Duodenal mucosa (tissue), 2 donors: ENCODE data around the gene UBE2J1.
A peak's percentile ranks its signal among the peaks of the same experiment; 100 is the strongest.
"Not testable (repeated sequence)": the region's sequence is repeated elsewhere in the genome, so short reads cannot be mapped to it uniquely, and the experiment has no call there.

Source experiments
- H3K27ac ChIP-seq: one replicate; pipeline ENCODE4 v1.7.0; 2013; ENCODE audit warnings: low read depth, low read length
- H3K27me3 ChIP-seq, 2 donors: one replicate each; pipeline ENCODE4 v1.7.0; 2013; ENCODE audit warnings: low read length in 2 of 2, control low read depth in 1 of 2; ENCODE audit not compliant: insufficient read depth in 2 of 2, control insufficient read depth in 1 of 2
- H3K36me3 ChIP-seq, 2 donors: one replicate each; pipeline ENCODE4 v1.7.0; 2013; ENCODE audit warnings: low read length in 2 of 2, control low read depth in 1 of 2; ENCODE audit not compliant: insufficient read depth in 2 of 2, control insufficient read depth in 1 of 2
- H3K4me1 ChIP-seq, 2 donors: one replicate each; pipeline ENCODE4 v1.7.0; 2013; ENCODE audit warnings: low read length in 2 of 2, control low read depth in 1 of 2; ENCODE audit not compliant: insufficient read depth in 2 of 2, control insufficient read depth in 1 of 2
- H3K4me3 ChIP-seq, 2 donors: one replicate each; pipeline ENCODE4 v1.7.0; 2013; ENCODE audit warnings: low read length in 2 of 2, low read depth in 1 of 2
- H3K9ac ChIP-seq, 2 donors: one replicate each; pipeline ENCODE4 v1.7.0; 2013; ENCODE audit warnings: low read length in 2 of 2, low read depth in 1 of 2
- H3K9me3 ChIP-seq, 2 donors: one replicate each; pipeline ENCODE4 v1.7.0; 2013; ENCODE audit warnings: low read length in 2 of 2, control low read depth in 1 of 2; ENCODE audit not compliant: control insufficient read depth in 1 of 2

The UBE2J1 gene, protein sequence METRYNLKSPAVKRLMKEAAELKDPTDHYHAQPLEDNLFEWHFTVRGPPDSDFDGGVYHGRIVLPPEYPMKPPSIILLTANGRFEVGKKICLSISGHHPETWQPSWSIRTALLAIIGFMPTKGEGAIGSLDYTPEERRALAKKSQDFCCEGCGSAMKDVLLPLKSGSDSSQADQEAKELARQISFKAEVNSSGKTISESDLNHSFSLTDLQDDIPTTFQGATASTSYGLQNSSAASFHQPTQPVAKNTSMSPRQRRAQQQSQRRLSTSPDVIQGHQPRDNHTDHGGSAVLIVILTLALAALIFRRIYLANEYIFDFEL

DNA sequence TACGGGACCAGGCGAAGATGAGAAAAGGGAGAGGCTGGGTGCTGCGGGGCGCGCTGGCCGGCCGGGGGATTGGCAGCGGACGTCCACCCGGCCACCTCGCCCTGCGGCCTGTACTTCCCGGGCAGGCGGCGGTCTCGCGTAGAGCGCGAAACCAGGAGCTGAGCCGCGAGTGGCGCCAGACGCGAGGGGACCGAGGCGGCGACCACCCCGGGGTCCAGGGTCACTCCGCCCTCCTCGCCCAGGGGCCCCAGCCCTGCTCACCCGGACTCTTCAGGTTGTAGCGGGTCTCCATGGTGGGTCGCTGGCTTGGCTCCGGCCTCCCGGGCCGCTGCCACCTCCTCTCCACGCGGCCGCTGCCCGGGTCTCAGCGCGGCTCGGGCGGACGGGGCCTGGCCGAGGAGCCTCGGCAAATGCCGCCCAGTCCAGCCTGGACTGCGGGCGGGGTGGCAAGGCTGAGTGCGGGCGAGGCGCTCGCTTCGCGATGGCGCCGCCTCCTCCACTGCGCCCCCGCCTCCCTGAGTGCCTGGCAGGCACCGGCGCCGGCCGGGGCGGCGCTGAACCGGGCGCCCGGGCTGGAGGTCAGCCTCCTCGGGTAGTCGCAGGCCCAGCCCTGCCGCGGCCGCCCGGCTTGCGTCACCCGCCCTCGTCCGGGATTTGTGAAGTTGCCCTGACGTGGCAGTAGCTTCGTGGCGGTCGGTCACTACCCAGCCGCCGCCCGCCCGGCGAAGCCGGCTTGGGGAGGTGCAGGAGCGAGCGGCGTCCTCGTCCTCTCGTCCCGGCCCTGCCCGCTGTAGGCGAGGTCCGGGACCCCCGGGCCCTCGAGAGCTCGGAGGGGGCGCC, at the start of gene UBE2J1:
TSS of gene UBE2J1 (minus strand) at position 445 of the 840 bp plus-strand sequence. CDS start at position 292, 153 bp downstream.
- peak within 1 kb of the TSS; percentile 82 to 99 for H3K4me3 ChIP-seq
- H3K27me3 ChIP-seq, result no peaks in the 10 kb centered on the region
- no peaks in the 10 kb centered on the region for H3K36me3 ChIP-seq
- peak within 1 kb of the TSS; percentile 96 for H3K27ac ChIP-seq
- peak within 1 kb of the TSS; percentile 97 to 100 for H3K9ac ChIP-seq
- H3K4me1 ChIP-seq, result peaks cover 34 to 42% of the 10 kb centered on the region in 2 donors
- H3K9me3 ChIP-seq, result no peaks in the 10 kb centered on the region

DNA sequence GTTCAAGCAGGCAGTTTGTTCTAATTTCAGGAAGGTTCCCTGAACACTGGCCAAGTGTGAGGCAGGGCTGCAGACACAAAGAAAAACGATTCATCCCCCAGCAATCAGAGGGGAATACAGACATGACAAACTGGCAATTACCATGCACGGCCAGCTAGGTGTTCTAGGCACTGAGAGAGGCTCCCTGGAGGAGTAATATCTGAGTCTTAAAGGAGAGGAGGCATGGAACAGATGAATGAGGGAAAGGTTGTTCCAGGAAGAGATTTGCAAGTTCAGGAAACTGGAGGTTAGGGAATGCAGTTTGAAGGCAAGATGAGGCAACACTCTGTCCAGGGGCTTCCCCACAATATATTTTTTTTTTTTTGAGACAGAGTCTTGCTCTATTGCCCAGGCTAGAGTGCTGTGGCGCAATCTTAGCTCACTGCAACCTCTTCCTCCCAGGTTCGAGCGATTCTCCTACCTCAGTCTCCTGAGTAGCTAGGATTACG, 48.4 kb upstream of the UBE2J1 start:
- Histone ChIP-seq H3K9ac (no peak overlapping the region), H3K27ac (no peak overlapping the region), H3K4me1 (no peaks in the 10 kb centered on the region), H3K9me3 (no peaks in the 10 kb centered on the region), H3K4me3 (no peak overlapping the region), H3K27me3 (no peaks in the 10 kb centered on the region), H3K36me3 (no peaks in the 10 kb centered on the region)

DNA sequence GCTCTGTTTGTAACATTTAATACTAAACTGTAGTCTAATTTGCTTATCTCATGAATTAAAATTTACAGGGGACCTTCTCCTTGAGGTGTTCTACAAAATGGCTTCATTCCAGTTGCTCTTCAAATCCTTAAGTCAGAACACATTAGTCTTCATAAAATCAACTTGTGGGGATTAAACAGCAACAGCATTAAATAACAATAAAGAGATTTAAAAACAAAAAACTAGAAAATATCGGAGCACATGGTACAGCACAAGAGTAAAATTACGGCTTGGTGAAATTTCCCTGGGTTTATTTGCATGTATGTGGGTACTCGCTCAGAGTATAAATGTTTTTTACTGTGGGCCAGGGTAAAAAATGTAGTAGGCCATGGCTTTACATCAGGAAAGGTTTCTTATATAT, 47.5 kb upstream of the UBE2J1 start:
- Histone ChIP-seq H3K4me1 (no peaks in the 10 kb centered on the region), H3K36me3 (no peaks in the 10 kb centered on the region), H3K27me3 (no peaks in the 10 kb centered on the region), H3K27ac (no peak overlapping the region), H3K9ac (no peak overlapping the region), H3K9me3 (no peaks in the 10 kb centered on the region), H3K4me3 (no peak overlapping the region)

DNA sequence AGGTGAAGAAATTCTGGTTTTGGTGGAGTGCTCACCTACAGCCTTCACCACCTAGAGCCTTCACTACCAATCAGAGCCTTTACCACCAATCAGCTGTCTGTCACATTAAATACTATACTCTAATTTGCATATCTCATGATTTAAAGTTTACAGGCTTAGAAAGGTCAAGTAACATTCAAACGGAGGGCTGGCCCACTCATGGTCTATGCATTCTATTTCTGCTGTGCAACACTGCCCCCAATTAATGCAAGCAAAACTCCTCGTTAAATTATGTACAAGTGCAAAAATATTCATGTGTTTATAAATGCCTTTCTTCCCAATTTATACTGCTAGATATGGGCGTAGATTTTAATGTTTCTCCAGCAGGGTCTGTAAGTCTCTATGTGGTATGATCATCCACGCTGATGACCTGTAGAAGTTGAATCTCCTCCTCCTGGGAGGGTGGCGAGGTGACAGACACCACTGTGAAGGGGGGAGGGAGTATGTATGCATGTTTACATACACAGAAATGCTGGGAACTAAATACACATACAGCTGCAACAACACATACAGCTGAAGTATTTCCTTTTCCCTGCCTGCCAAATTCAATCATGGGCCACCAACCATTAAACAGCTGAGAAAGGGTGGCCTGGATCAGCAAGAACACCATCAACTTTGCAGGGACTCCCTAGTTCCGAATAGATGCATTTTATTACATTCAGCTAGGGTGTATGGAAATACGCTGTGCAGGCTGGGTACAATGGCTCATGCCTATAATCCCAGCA, 46.4 kb upstream of the UBE2J1 start:
- Histone ChIP-seq H3K27me3 (no peaks in the 10 kb centered on the region), H3K9ac (no peak overlapping the region), H3K27ac (no peak overlapping the region), H3K4me1 (no peaks in the 10 kb centered on the region), H3K36me3 (no peaks in the 10 kb centered on the region), H3K9me3 (no peaks in the 10 kb centered on the region), H3K4me3 (no peak overlapping the region)

DNA sequence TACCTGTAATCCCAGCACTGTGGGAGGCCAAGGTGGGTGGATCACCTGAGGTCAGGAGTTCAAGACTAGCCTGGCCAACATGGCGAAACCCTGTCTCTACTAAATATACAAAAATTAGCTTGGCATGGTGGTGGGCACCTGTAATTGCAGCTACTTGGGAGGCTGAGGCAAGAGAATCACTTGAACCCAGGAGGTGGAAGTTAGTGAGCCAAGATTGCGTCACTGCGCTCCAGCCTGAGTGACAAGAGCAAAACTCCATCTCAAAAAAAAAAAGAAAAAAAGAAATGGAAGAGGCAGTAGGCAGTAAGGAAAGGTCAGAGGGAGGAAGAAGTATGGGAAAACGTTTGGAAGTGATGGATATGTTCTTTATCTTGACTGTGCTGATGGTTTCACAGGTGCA, 45.4 kb upstream of the UBE2J1 start:
- not testable (repeated sequence) for H3K9ac ChIP-seq, H3K9me3 ChIP-seq, H3K4me1 ChIP-seq, H3K27ac ChIP-seq, H3K4me3 ChIP-seq, H3K27me3 ChIP-seq, H3K36me3 ChIP-seq

DNA sequence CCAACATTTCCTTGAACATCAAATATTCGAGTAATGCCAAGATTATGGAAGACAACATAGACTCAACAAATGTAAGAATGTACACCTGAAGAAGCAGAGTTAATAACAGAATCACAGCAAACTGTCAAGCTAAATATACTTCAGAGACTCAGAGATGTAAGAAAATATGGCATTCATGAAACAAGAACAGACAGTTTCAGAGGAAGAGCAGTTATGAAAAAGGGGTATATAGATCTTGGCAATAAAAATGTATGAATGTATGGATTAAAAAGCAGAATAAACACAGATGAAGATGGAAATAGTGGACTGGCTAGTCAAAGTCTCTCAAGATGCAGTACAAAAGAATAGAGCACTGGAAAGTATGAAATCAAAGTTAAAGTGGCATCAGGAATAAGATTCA, 41.1 kb upstream of the UBE2J1 start:
- Histone ChIP-seq H3K4me3 (no peak overlapping the region), H3K27me3 (no peaks in the 10 kb centered on the region), H3K9ac (no peak overlapping the region), H3K9me3 (no peaks in the 10 kb centered on the region), H3K27ac (no peak overlapping the region), H3K4me1 (no peaks in the 10 kb centered on the region), H3K36me3 (no peaks in the 10 kb centered on the region)

DNA sequence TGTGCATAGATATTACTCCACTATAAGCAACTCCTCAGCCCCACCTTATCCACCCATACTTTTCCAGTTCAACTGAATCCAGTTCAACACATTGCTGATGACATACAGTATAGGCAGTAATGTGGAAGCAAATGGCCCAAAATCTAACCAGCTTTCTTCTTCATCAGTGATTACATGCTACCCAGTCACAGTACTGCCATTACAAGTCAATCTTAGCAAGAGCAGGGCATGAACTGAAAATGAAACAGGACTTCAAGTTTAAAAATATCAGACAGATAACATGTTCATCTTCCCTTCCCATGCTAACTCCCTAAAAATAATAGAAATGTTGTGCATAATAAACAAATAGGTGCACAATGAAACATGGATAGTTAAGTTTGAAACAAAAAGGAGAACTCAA, 40.3 kb upstream of the UBE2J1 start:
- Histone ChIP-seq H3K9ac (no peak overlapping the region), H3K27me3 (no peaks in the 10 kb centered on the region), H3K27ac (no peak overlapping the region), H3K4me3 (no peak overlapping the region), H3K9me3 (no peaks in the 10 kb centered on the region), H3K36me3 (no peaks in the 10 kb centered on the region), H3K4me1 (no peaks in the 10 kb centered on the region)

DNA sequence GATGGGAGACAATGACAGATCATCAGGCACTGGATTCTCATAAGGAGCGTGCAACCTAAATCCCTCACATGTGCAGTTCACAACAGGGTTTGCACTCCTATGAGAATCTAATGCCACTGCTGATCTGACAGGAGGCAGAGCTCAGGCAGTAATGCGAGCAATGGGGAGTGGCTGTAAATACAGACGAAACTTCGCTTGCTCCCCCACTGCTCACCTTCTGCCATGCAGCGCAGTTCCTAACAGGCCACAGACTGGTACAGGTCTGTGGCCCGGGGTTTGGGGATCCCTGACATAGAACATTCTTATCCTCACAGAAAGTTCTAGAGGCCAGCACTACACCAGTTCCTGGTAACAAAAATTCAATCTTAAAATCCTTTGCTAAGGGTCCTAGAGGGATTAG, 36.3 kb upstream of the UBE2J1 start:
- Histone ChIP-seq H3K36me3 (peaks cover 0 to 5% of the 10 kb centered on the region in 2 donors), H3K9ac (no peak overlapping the region), H3K4me3 (no peak overlapping the region), H3K4me1 (no peaks in the 10 kb centered on the region), H3K9me3 (no peaks in the 10 kb centered on the region), H3K27ac (no peak overlapping the region), H3K27me3 (no peaks in the 10 kb centered on the region)

DNA sequence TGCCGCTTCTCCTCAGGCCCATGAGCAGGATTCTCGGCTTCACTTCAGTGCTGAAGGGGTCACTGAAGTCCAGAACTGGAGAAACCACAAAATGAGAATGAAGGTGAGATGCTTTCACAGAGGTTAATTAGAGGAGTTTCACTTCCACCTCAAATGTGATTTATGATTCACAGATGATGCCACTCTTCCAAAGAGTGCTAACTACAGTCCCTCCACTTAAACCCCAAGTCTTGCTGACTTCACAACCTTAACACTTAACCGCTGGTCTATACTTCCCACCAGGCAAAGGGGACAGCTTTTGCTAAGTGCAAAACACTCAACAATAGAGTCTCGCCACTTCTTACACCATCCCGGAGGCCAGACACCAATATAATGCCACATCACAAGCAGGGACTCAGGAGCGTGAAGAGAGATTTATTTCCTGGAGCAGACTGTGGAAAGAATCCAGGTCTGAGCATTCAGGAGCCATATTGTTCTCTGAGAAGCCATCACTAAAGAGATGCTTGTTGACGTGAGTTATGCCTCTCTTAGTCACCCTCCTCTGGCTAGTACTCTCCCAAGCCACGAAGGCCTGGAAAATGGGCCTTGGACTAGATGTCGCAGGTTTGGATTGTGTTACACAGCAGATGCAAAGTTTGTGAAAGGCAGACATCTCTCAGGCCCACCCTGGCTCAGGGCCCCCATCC, 35.1 kb upstream of the UBE2J1 start:
- H3K27ac ChIP-seq, result no peak overlapping the region
- H3K27me3 ChIP-seq, result no peaks in the 10 kb centered on the region
- H3K36me3 ChIP-seq, result peaks cover 0 to 5% of the 10 kb centered on the region in 2 donors
- H3K9ac ChIP-seq, result no peak overlapping the region
- no peak overlapping the region for H3K4me3 ChIP-seq
- H3K9me3 ChIP-seq, result no peaks in the 10 kb centered on the region
- no peaks in the 10 kb centered on the region for H3K4me1 ChIP-seq
